GM23248 (cell line): ENCODE measurements around the gene UTS2R. TPM values are rescaled to one million over a fixed set of nuclear protein-coding genes. Genes with fewer than 3 reads are reported as not detected.
"Not testable (repeated sequence)": the region's sequence is repeated elsewhere in the genome, so short reads cannot be mapped to it uniquely, and the experiment has no call there.

Source experiments
- DNase-seq: peaks from one replicate; pipeline ENCODE4 v3.0.0-alpha.2; 2015
- H2AFZ ChIP-seq: fragments of 200-600 bp; sonication (generic); 2 replicates; pipeline ENCODE4 v1.6.1; 2016; ENCODE audit warnings: antibody characterized with exemption
- H3F3A ChIP-seq: fragments of 200-600 bp; sonication (generic); 2 replicates; pipeline ENCODE4 v1.6.1; 2016; ENCODE audit warnings: mild to moderate bottlenecking, antibody characterized with exemption, mixed run types; ENCODE audit not compliant: insufficient read depth
- H3K27ac ChIP-seq: fragments of 200-600 bp; sonication (generic); 2 replicates; pipeline ENCODE4 v1.5.1; 2016; ENCODE audit warnings: mild to moderate bottlenecking
- H3K27me3 ChIP-seq: fragments of 200-600 bp; sonication (generic); replicated peaks from 2 replicates; pipeline ENCODE4 v1.6.1; 2016; ENCODE audit warnings: mild to moderate bottlenecking; ENCODE audit not compliant: insufficient read depth
- H3K36me3 ChIP-seq: fragments of 200-600 bp; sonication (generic); 2 replicates; pipeline ENCODE4 v1.6.1; 2016; ENCODE audit warnings: low read depth, mild to moderate bottlenecking
- H3K4me1 ChIP-seq: fragments of 200-600 bp; sonication (generic); 2 replicates; pipeline ENCODE4 v1.6.1; 2016; ENCODE audit warnings: mild to moderate bottlenecking; ENCODE audit not compliant: insufficient read depth
- H3K4me2 ChIP-seq: fragments of 200-600 bp; sonication (generic); one replicate; pipeline ENCODE4 v1.6.1; 2016; ENCODE audit warnings: mild to moderate bottlenecking; ENCODE audit not compliant: unreplicated experiment
- H3K4me3 ChIP-seq: fragments of 200-600 bp; sonication (generic); 2 replicates; pipeline ENCODE4 v1.5.1; 2016; ENCODE audit warnings: mild to moderate bottlenecking
- H3K79me2 ChIP-seq: fragments of 200-600 bp; sonication (generic); 2 replicates; pipeline ENCODE4 v1.6.1; 2016; ENCODE audit warnings: mild to moderate bottlenecking; ENCODE audit not compliant: insufficient read depth
- H3K9ac ChIP-seq: fragments of 200-600 bp; sonication (generic); 2 replicates; pipeline ENCODE4 v1.6.1; 2016; ENCODE audit warnings: mild to moderate bottlenecking
- H3K9me2 ChIP-seq: fragments of 200-600 bp; sonication (generic); 2 replicates; pipeline ENCODE4 v1.6.1; 2016; ENCODE audit warnings: mixed run types, mild to moderate bottlenecking, moderate library complexity; ENCODE audit not compliant: insufficient read depth
- H3K9me3 ChIP-seq: fragments of 200-600 bp; sonication (generic); one replicate; pipeline ENCODE4 v1.6.1; 2017; ENCODE audit warnings: low read depth
- H4K20me1 ChIP-seq: fragments of 200-600 bp; sonication (generic); 2 replicates; pipeline ENCODE4 v1.6.0; 2016; ENCODE audit not compliant: insufficient read depth
- EZH2 ChIP-seq: fragments of 200-600 bp; sonication (generic); IDR thresholded peaks from 2 replicates; pipeline ENCODE4 v1.6.1; 2018; ENCODE audit warnings: antibody characterized with exemption, mild to moderate bottlenecking; ENCODE audit not compliant: insufficient read depth, poor library complexity, severe bottlenecking
- EZH2phosphoT487 ChIP-seq: fragments of 200-600 bp; sonication (generic); IDR thresholded peaks from 2 replicates; pipeline ENCODE4 v1.6.1; 2018; ENCODE audit warnings: antibody characterized with exemption, moderate library complexity, mild to moderate bottlenecking, low read depth; ENCODE audit not compliant: insufficient read depth
- WGBS, 2 experiments: methylation state at CpG; one replicate each; pipeline ENCODE4 v1.1.6; 2015 to 2017; ENCODE audit warnings: low lambda C conversion rate in 2 of 2, low coverage in 1 of 2; ENCODE audit errors: missing lambda C conversion rate in 2 of 2; 5-methylcytosine and 5-hydroxymethylcytosine counted together
- in situ Hi-C: fragments of 300-500 bp; cut with MboI; formaldehyde crosslinking; loops from 2 replicates; pipeline ENCODE4 v1.15.0; 2020
- polyA plus RNA-seq: library from polyadenylated mRNA; unstranded; fragments of >200 nt; fragmentation: Nextera tagmentation; extraction: Ambion mirVana; gene quantifications from 2 replicates; pipeline ENCODE4 v1.2.1, GENCODE V29; 2016
- total RNA-seq: library from RNA; depleted of rRNA; stranded (reverse); fragments of >200 nt; shearing (Covaris generic); gene quantifications from 2 replicates; pipeline ENCODE4 v1.2.3, GENCODE V29; 2014

The UTS2R gene
- total and polyA plus RNA-seq, 2 experiments from 2014 or later: not detected

DNA sequence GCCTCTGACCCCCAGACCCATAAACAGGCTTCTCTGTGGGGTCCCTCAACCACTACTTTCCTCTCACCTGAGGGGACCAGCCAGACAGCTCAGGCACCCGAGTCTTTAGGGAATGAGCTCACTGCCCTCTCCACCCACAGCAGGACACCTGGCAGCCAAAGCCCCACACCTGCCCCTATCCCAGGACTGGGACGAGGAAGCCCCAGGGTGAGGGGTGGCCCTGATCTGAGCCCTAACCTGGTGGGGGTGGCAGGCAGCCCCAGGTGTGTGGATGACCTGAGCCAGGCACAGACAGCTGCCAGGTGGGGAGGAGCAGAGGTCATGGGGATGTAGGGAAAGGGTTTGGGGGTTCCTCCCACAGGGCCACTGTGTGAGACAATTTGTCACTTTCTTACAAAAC lies 14.2 kb upstream of the UTS2R start:
- H3K79me2 ChIP-seq: no peaks in the 10 kb centered on the region
- H3K27me3 ChIP-seq: no peaks in the 10 kb centered on the region; the same call in 1 of the 2 replicates
- in situ Hi-C loops: loop anchor here (10.0 kb wide), 1 partner anchor 57 kb away; the partner anchor contains the start of genes HEXD and OGFOD3
- H3K36me3 ChIP-seq: no peaks in the 10 kb centered on the region
- no peak for DNase-seq
- no peak overlapping the region for H3K27ac ChIP-seq
- H2AFZ ChIP-seq: no peak overlapping the region
- no peak overlapping the region for H3K4me3 ChIP-seq
- H3K4me2 ChIP-seq: no peak overlapping the region
- no peaks in the 10 kb centered on the region for H3K9me2 ChIP-seq
- H3F3A ChIP-seq: no peaks in the 10 kb centered on the region
- no peak for TF ChIP-seq EZH2
- no peak for TF ChIP-seq EZH2phosphoT487
- H3K9me3 ChIP-seq: no peaks in the 10 kb centered on the region
- H4K20me1 ChIP-seq: no peaks in the 10 kb centered on the region
- no peaks in the 10 kb centered on the region for H3K4me1 ChIP-seq
- no peak overlapping the region for H3K9ac ChIP-seq
- 23 to 32% methylated on average over 2 of the region's 2 CpGs for WGBS, 2 experiments

DNA sequence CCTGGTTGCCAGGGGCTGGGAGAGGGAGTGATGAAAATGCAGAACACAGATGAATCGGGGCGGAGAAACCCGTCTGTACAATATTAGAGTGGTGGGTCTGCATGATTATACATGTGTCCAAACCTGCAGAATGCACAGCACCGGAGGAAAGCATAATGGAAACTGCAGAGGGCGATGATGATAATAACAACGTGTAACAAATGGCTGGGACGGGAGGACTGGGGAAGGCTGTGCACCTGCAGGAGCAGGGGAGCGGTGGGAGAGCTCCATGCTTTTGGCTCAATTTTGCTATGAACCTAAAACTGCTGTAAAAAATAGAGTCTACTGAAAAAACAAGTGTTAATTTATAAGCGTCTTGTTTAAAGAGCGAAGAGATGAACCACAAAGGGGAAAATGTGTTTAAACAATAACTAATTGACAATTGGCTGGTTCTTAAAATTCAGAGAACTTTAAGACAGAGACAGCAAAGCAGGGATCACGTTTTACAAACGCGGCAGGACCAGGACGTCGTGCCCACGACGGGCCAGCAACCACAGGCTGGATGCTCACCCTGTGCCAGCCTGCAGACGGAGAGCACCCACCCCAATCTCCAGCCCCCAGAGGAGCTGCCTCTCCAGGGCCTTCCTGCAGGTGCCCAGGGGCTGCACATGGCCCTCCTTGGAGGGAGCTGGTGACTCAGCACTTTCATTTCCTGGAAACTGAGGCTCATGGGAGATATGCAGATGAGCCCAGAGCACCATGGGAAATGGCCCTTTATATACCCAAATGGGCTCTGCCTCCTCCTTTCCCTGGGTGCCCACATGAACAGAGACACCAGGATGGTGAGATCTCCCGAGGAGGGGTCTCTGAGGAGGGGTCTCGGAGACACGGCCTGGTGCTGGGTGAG lies 12.9 kb upstream of the UTS2R start, which contains the start of gene TEX19:
Gene TEX19, plus strand, starts transcription at position 783 of the 886 bp plus-strand sequence. CDS start 2,904 bp downstream, outside the sequence.
- no peak within 1 kb of the TSS for H3K4me3 ChIP-seq
- in situ Hi-C loops: loop anchor here (10.0 kb wide), 1 partner anchor 56 kb away; the partner anchor contains the start of genes HEXD and OGFOD3
- DNase-seq: no peak

DNA sequence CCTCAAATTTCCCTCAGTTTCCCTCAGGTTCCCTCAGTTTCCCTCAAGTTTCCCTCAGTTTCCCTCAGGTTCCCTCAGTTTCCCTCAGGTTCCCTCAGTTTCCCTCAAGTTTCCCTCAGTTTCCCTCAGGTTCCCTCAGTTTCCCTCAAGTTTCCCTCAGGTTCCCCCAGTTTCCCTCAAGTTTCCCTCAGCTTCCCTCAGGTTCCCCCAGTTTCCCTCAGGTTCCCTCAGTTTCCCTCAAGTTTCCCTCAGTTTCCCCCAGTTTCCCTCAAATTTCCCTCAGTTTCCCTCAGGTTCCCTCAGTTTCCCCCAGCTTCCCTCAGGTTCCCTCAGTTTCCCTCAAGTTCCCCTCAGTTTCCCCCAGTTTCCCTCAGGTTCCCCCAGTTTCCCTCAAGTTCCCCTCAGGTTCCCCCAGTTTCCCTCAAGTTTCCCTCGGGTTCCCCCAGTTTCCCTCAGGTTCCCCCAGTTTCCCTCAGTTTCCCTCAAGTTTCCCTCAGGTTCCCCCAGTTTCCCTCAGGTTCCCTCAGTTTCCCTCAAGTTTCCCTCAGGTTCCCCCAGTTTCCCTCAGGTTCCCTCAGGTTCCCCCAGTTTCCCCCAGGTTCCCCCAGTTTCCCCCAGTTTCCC lies 12.0 kb upstream of the UTS2R start:
- DNase-seq, H4K20me1 ChIP-seq, H3K9me3 ChIP-seq, H2AFZ ChIP-seq, H3F3A ChIP-seq, H3K27ac ChIP-seq, H3K4me1 ChIP-seq, H3K36me3 ChIP-seq, H3K9me2 ChIP-seq, H3K4me3 ChIP-seq, H3K79me2 ChIP-seq, H3K4me2 ChIP-seq, H3K27me3 ChIP-seq, H3K9ac ChIP-seq: not testable (repeated sequence)
- 93% methylated on average over 1 of the region's 1 CpG; no CpG with 5 or more reads in 1 of the 2 experiments for WGBS, 2 experiments
- in situ Hi-C loops: loop anchor here (10.0 kb wide), 1 partner anchor 55 kb away; the partner anchor contains the start of genes HEXD and OGFOD3

More for the DNA sequence above, 12.9 kb upstream of the UTS2R start, which contains the start of gene TEX19:
- WGBS, 2 experiments: 53 to 60% methylated on average over 21 of the region's 21 CpGs
- H3K27me3 ChIP-seq: no peaks in the 10 kb centered on the region; the same call in 1 of the 2 replicates
- no peaks in the 10 kb centered on the region for H3K79me2 ChIP-seq
- H3K9me3 ChIP-seq: no peaks in the 10 kb centered on the region
- H4K20me1 ChIP-seq: no peaks in the 10 kb centered on the region
- no peaks in the 10 kb centered on the region for H3K9me2 ChIP-seq
- no peak within 1 kb of the TSS for H2AFZ ChIP-seq
- H3K9ac ChIP-seq: no peak within 1 kb of the TSS
- H3F3A ChIP-seq: no peaks in the 10 kb centered on the region
- TF ChIP-seq EZH2: no peak
- TF ChIP-seq EZH2phosphoT487: no peak
- H3K4me2 ChIP-seq: no peak within 1 kb of the TSS
- no peaks in the 10 kb centered on the region for H3K36me3 ChIP-seq
- H3K4me1 ChIP-seq: no peaks in the 10 kb centered on the region
- no peak within 1 kb of the TSS for H3K27ac ChIP-seq

DNA sequence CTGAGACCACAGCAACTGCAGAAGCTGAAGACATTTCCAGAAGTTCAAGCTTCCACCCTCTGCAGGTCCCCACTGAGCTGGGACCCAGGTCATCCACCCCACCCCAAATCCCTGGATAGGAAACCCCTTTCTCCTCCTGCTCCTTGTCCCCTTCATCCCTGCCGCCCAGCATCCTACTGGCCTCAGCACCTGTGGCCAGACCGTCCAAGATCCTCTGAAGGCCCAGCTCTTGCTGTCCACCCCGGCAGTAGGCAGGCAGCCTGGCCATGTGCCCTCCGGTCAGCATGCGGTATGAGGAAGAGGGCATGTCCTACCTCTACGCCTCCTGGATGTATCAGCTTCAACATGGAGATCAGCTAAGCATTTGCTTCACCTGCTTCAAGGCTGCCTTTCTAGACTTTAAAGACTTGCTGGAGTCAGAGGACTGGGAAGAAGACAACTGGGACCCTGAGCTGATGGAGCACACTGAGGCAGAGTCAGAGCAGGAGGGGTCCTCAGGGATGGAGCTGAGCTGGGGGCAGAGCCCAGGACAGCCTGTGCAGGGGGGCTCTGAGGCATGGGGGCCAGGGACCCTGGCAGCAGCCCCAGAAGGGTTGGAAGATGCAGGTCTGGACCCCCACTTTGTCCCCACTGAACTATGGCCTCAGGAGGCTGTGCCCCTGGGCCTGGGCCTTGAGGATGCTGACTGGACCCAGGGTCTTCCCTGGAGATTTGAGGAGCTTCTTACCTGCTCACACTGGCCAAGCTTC lies 9.5 kb upstream of the UTS2R start:
- H3K79me2 ChIP-seq: no peaks in the 10 kb centered on the region
- no peak overlapping the region for H3K27ac ChIP-seq
- H3K36me3 ChIP-seq: no peaks in the 10 kb centered on the region
- WGBS, 2 experiments: 90 to 91% methylated on average over 6 of the region's 6 CpGs
- H3K9ac ChIP-seq: no peak overlapping the region
- H3K4me3 ChIP-seq: no peak overlapping the region
- no peaks in the 10 kb centered on the region; the same call in 1 of the 2 replicates for H3K27me3 ChIP-seq
- H3K9me2 ChIP-seq: no peaks in the 10 kb centered on the region
- no peaks in the 10 kb centered on the region for H3K9me3 ChIP-seq
- no peak overlapping the region for H2AFZ ChIP-seq
- H3K4me1 ChIP-seq: no peaks in the 10 kb centered on the region
- H3F3A ChIP-seq: no peaks in the 10 kb centered on the region
- TF ChIP-seq EZH2 (no peak), EZH2phosphoT487 (no peak)
- no peak for DNase-seq
- in situ Hi-C loops: no loop called here
- no peak overlapping the region for H3K4me2 ChIP-seq
- H4K20me1 ChIP-seq: no peaks in the 10 kb centered on the region
